Liver (tissue), 9 donors: ENCODE measurements around the gene TMPRSS11A. TPM values are rescaled to one million over a fixed set of nuclear protein-coding genes. Genes with fewer than 3 reads are reported as not detected.

ENCODE experiments used
- DNase-seq: peaks from one replicate; pipeline ENCODE4 v3.0.0-alpha.2; 2017; ENCODE audit warnings: low spot score
- H3K27ac ChIP-seq, 2 donors: one replicate each; pipeline ENCODE4 v1.7.0; 2013; ENCODE audit warnings: inconsistent platforms in 2 of 2, low read length in 2 of 2, control low read depth in 1 of 2, low read depth in 1 of 2, mild to moderate bottlenecking in 1 of 2
- H3K27me3 ChIP-seq, 4 donors: one replicate each; pipeline versions ENCODE4 v1.6.1 to v1.7.0; 2013; ENCODE audit warnings: low read length in 3 of 4, inconsistent platforms in 1 of 4, mild to moderate bottlenecking in 1 of 4, moderate library complexity in 1 of 4; ENCODE audit not compliant: control insufficient read depth in 4 of 4, insufficient read depth in 4 of 4
- H3K36me3 ChIP-seq, 4 donors: one replicate each; pipeline versions ENCODE4 v1.6.1 to v1.7.0; 2013; ENCODE audit warnings: low read length in 3 of 4, mild to moderate bottlenecking in 3 of 4, low read depth in 1 of 4, moderate library complexity in 1 of 4; ENCODE audit not compliant: control insufficient read depth in 4 of 4, insufficient read depth in 3 of 4
- H3K4me1 ChIP-seq, 4 donors: one replicate each; pipeline versions ENCODE4 v1.6.1 to v1.7.0; 2013; ENCODE audit warnings: low read length in 3 of 4, mild to moderate bottlenecking in 3 of 4, moderate library complexity in 1 of 4; ENCODE audit not compliant: control insufficient read depth in 4 of 4, insufficient read depth in 4 of 4
- H3K4me3 ChIP-seq, 3 donors: one replicate each; pipeline versions ENCODE4 v1.6.1 to v1.7.0; 2013; ENCODE audit warnings: low read length in 3 of 3, control low read depth in 1 of 3, low read depth in 1 of 3, mild to moderate bottlenecking in 1 of 3
- H3K9ac ChIP-seq, 2 donors: one replicate each; pipeline ENCODE4 v1.7.0; 2013; ENCODE audit warnings: low read length in 2 of 2, mild to moderate bottlenecking in 2 of 2, moderate library complexity in 2 of 2, control low read depth in 1 of 2, low read depth in 1 of 2
- H3K9me3 ChIP-seq, 4 donors: one replicate each; pipeline versions ENCODE4 v1.6.1 to v1.7.0; 2013; ENCODE audit warnings: low read length in 3 of 4; ENCODE audit not compliant: control insufficient read depth in 4 of 4
- ATF3 ChIP-seq: IDR thresholded peaks from 2 replicates; pipeline ENCODE4 v1.6.1; 2016; ENCODE audit warnings: antibody characterized with exemption
- CTCF ChIP-seq: fragments of 150-350 bp; IDR thresholded peaks from 2 replicates; pipeline ENCODE4 v1.5.1; 2017; ENCODE audit warnings: improper control_type of control experiment, low read depth, low read length; ENCODE audit not compliant: missing input control
- EGR1 ChIP-seq, 2 donors: IDR thresholded peaks; 2 replicates each; pipeline ENCODE4 v1.6.1; 2016 to 2018; ENCODE audit warnings: antibody characterized with exemption in 2 of 2, low read depth in 2 of 2
- FOXA1 ChIP-seq: IDR thresholded peaks from 2 replicates; pipeline ENCODE4 v1.6.1; 2016; ENCODE audit warnings: antibody characterized with exemption
- FOXA2 ChIP-seq: IDR thresholded peaks from 2 replicates; pipeline ENCODE4 v1.6.1; 2016; ENCODE audit warnings: antibody characterized with exemption
- GABPA ChIP-seq, 2 donors: IDR thresholded peaks in 1 of 2; conservative IDR thresholded peaks in 1 of 2; 2 replicates each; pipeline ENCODE4 v1.6.1; 2016; ENCODE audit warnings: antibody characterized with exemption in 2 of 2, mild to moderate bottlenecking in 1 of 2, moderate library complexity in 1 of 2
- HNF4A ChIP-seq, 2 donors: conservative IDR thresholded peaks; 2 replicates each; pipeline ENCODE4 v1.6.1; 2016; ENCODE audit warnings: antibody characterized with exemption in 2 of 2, mild to moderate bottlenecking in 2 of 2
- HNF4G ChIP-seq: IDR thresholded peaks from 2 replicates; pipeline ENCODE4 v1.6.1; 2016; ENCODE audit warnings: antibody characterized with exemption
- JUND ChIP-seq, 2 donors: IDR thresholded peaks; 2 replicates each; pipeline ENCODE4 v1.6.1; 2016; ENCODE audit warnings: antibody characterized with exemption in 2 of 2
- MAX ChIP-seq: IDR thresholded peaks from 2 replicates; pipeline ENCODE4 v1.6.1; 2016; ENCODE audit warnings: antibody characterized with exemption
- NR2F2 ChIP-seq: IDR thresholded peaks from 2 replicates; pipeline ENCODE4 v1.6.1; 2016; ENCODE audit warnings: antibody characterized with exemption
- RAD21 ChIP-seq, 2 donors: IDR thresholded peaks; 2 replicates each; pipeline ENCODE4 v1.6.1; 2016; ENCODE audit warnings: antibody characterized with exemption in 2 of 2, mild to moderate bottlenecking in 2 of 2
- REST ChIP-seq: IDR thresholded peaks from 2 replicates; pipeline ENCODE4 v1.6.1; 2016; ENCODE audit warnings: antibody characterized with exemption, mild to moderate bottlenecking
- RXRA ChIP-seq, 2 donors: IDR thresholded peaks; 2 replicates each; pipeline ENCODE4 v1.6.1; 2017 to 2018; ENCODE audit warnings: antibody characterized with exemption in 2 of 2, mild to moderate bottlenecking in 1 of 2
- SP1 ChIP-seq: IDR thresholded peaks from 2 replicates; pipeline ENCODE4 v1.6.1; 2018; ENCODE audit warnings: antibody characterized with exemption, mild to moderate bottlenecking
- TAF1 ChIP-seq: conservative IDR thresholded peaks from 2 replicates; pipeline ENCODE4 v1.6.1; 2016; ENCODE audit warnings: antibody characterized with exemption, mild to moderate bottlenecking
- YY1 ChIP-seq: IDR thresholded peaks from 2 replicates; pipeline ENCODE4 v1.6.1; 2016; ENCODE audit warnings: antibody characterized with exemption, mild to moderate bottlenecking
- ZBTB33 ChIP-seq: IDR thresholded peaks from 2 replicates; pipeline ENCODE4 v1.6.1; 2016; ENCODE audit warnings: antibody characterized with exemption
- WGBS: extraction: QIAGEN DNeasy Blood & Tissue Kit; methylation state at CpG from one replicate; pipeline ENCODE4 v1.1.7; 2013; 5-methylcytosine and 5-hydroxymethylcytosine counted together
- polyA plus RNA-seq, 2 donors: library from polyadenylated mRNA; stranded (reverse) in 1 of 2; unstranded in 1 of 2; fragments of 200-250 nt in 1 of 2; fragments of >200 nt in 1 of 2; fragmentation: Nextera tagmentation in 1 of 2; extraction: Ambion mirVana in 1 of 2; gene quantifications; one replicate each; pipeline versions ENCODE4 v1.2.1 to v1.2.3, GENCODE V29; 2013 to 2015
- total RNA-seq, 2 donors: library from RNA; depleted of rRNA; stranded (reverse); fragments of >200 nt; gene quantifications; one replicate each; pipeline ENCODE4 v1.2.3, GENCODE V29; 2014
- donor health status: healthy.
- donor health status: healthy.
- donor health status: healthy.
- donor health status: healthy.
- donor health status: healthy.

TMPRSS11A gene
- not detected for total RNA-seq
- polyA plus RNA-seq, result under 1 TPM in 1 of 2 donors, not detected in 1; 0.01 TPM

GRCh38 chr4:67963356-67963755, at the start of gene TMPRSS11A:
Gene TMPRSS11A (minus strand): TSS chr4:67963493. CDS start chr4:67963393, 100 bp downstream.
- Histone ChIP-seq H3K4me3 (no peak within 1 kb of the TSS), H3K9me3 (no peaks in the 10 kb centered on the region), H3K27ac (no peak within 1 kb of the TSS), H3K4me1 (no peaks in the 10 kb centered on the region), H3K9ac (no peak within 1 kb of the TSS), H3K36me3 (no peaks in the 10 kb centered on the region), H3K27me3 (no peaks in the 10 kb centered on the region)
- DNase-seq, result no peak
- TF ChIP-seq HNF4A (conservative IDR thresholded peaks at IDR 0.05), result no peak
- no peak for TF ChIP-seq JUND (IDR thresholded peaks at IDR 0.05)
- no peak for TF ChIP-seq ATF3
- no peak for TF ChIP-seq HNF4G
- no peak for TF ChIP-seq FOXA2
- TF ChIP-seq NR2F2, result no peak
- TF ChIP-seq REST, result no peak
- TF ChIP-seq ZBTB33, result no peak
- no peak for TF ChIP-seq RXRA (IDR thresholded peaks at IDR 0.05)
- no peak for TF ChIP-seq CTCF
- no peak for TF ChIP-seq EGR1 (IDR thresholded peaks at IDR 0.05; ENCODE audit: low read depth in 2 of 2)
- TF ChIP-seq MAX, result no peak
- TF ChIP-seq RAD21 (IDR thresholded peaks at IDR 0.05), result no peak
- no peak for TF ChIP-seq TAF1
- no peak for TF ChIP-seq FOXA1
- no peak for TF ChIP-seq YY1
- TF ChIP-seq GABPA (IDR thresholded peaks at IDR 0.05 in 1 of 2, conservative IDR thresholded peaks at IDR 0.05 in 1 of 2), result no peak
- TF ChIP-seq SP1, result no peak
- 47% methylated on average over 2 of the region's 2 CpGs for WGBS
